Spleen (tissue), 11 donors: ENCODE measurements around the gene NKAIN4. TPM values are rescaled to one million over a fixed set of nuclear protein-coding genes. Genes with fewer than 3 reads are reported as not detected.

ENCODE experiments used
- DNase-seq: peaks from one replicate; pipeline ENCODE4 v3.0.0-alpha.2; 2020
- H3K27ac ChIP-seq, 8 donors: fragments of 200-600 bp; sonication (generic) in 7 of 8; 1 replicate in 4 of 8; 2 replicates in 4 of 8; pipeline versions ENCODE4 v1.5.0 to v1.8.0; 2016 to 2021; ENCODE audit warnings: inconsistent platforms in 4 of 8, mild to moderate bottlenecking in 4 of 8, moderate library complexity in 1 of 8
- H3K27me3 ChIP-seq, 7 donors: fragments of 200-600 bp; sonication (generic) in 6 of 7; replicated peaks in 1 of 7; 1 replicate in 4 of 7; 2 replicates in 3 of 7; pipeline versions ENCODE4 v1.5.0 to v1.8.0; 2016 to 2021; ENCODE audit warnings: inconsistent platforms in 3 of 7, mild to moderate bottlenecking in 1 of 7
- H3K36me3 ChIP-seq, 6 donors: fragments of 200-600 bp; sonication (generic) in 5 of 6; 1 replicate in 4 of 6; 2 replicates in 2 of 6; pipeline versions ENCODE4 v1.5.0 to v1.8.0; 2016 to 2021; ENCODE audit warnings: inconsistent platforms in 2 of 6
- H3K4me1 ChIP-seq, 6 donors: fragments of 200-600 bp; sonication (generic) in 5 of 6; 1 replicate in 3 of 6; 2 replicates in 3 of 6; pipeline versions ENCODE4 v1.5.0 to v1.8.0; 2016 to 2021; ENCODE audit warnings: inconsistent platforms in 3 of 6
- H3K4me3 ChIP-seq, 8 donors: fragments of 200-600 bp; sonication (generic) in 7 of 8; 1 replicate in 4 of 8; 2 replicates in 4 of 8; pipeline versions ENCODE4 v1.5.0 to v1.8.0; 2016 to 2021; ENCODE audit warnings: inconsistent platforms in 4 of 8, mild to moderate bottlenecking in 4 of 8, moderate library complexity in 2 of 8
- H3K9me3 ChIP-seq, 8 donors: fragments of 200-600 bp; sonication (generic) in 7 of 8; 1 replicate in 4 of 8; 2 replicates in 4 of 8; pipeline versions ENCODE4 v1.5.0 to v1.8.0; 2016 to 2021; ENCODE audit warnings: inconsistent platforms in 4 of 8
- POLR2A ChIP-seq, 3 donors: fragments of 450-650 bp; IDR thresholded peaks; one replicate each; pipeline ENCODE4 v1.5.1; 2017; ENCODE audit warnings: antibody characterized with exemption in 3 of 3, mild to moderate bottlenecking in 1 of 3
- POLR2AphosphoS5 ChIP-seq, 3 donors: sonication (generic); formaldehyde crosslinking; IDR thresholded peaks; one replicate each; pipeline ENCODE4 v1.5.1; 2017; ENCODE audit warnings: antibody characterized with exemption in 3 of 3
- WGBS, 5 donors: extraction: QIAGEN DNeasy Blood & Tissue Kit in 3 of 5; methylation state at CpG; one replicate each; pipeline versions ENCODE4 v1.1.5 to v1.1.7; 2013 to 2018; 5-methylcytosine and 5-hydroxymethylcytosine counted together
- intact Hi-C: fragments of 100-400 bp; cut with DNase I; formaldehyde crosslinking; loops from one replicate; pipeline ENCODE4 v1.15.0; 2023; ENCODE audit warnings: low total_unique reads
- polyA plus RNA-seq, 3 donors: library from polyadenylated mRNA; stranded (reverse); fragments of 200-250 nt; gene quantifications; one replicate each; pipeline ENCODE4 v1.2.1, GENCODE V29; 2013
- total RNA-seq, 7 donors: library from RNA; depleted of rRNA in 3 of 7; stranded (reverse); fragments of >200 nt in 3 of 7; fragmentation: NEBNext Ultra II Directional in 4 of 7; extraction: Animal tissue kit (Norgen Biotek cat#: 25700) in 4 of 7; gene quantifications; one replicate each; pipeline versions ENCODE4 v1.1.0 to v1.2.1, GENCODE V29; 2016 to 2021
- TF ChIP-seq, protein P1 (sequence below), 11 experiments: fragments of 200-600 bp in 7 of 11; fragments of 450-650 bp in 4 of 11; sonication (generic) in 4 of 11; IDR thresholded peaks in 8 of 11; conservative IDR thresholded peaks in 3 of 11; 1 replicate in 7 of 11; 2 replicates in 4 of 11; pipeline versions ENCODE4 v1.4.0 to v1.8.0; 2016 to 2021; ENCODE audit warnings: antibody characterized with exemption in 11 of 11, inconsistent platforms in 4 of 11, mild to moderate bottlenecking in 1 of 11
- donor health status: healthy with polysubstance abuse.
- donor health status: DM: no; HTN: no; CAD: no; lungs with moderate emphysema.
- donor health status: DM: no; HTN: no; CAD: no.
- donor health status: Bipolar disorder and iron deficiency.
- donor health status: healthy.
- donor health status: DM: no; HTN: no; CAD: no.
- donor health status: DM: yes; HTN: yes; CAD: no.

NKAIN4 gene
- total and polyA plus RNA-seq, 10 donors = 0.09 TPM; not detected in 9

GRCh38 chr20:63285636-63286615 lies 31.7 kb upstream of the NKAIN4 start:
- Histone ChIP-seq H3K4me1 (peaks cover 0 to 30% (median 6%) of the 10 kb centered on the region in 6 donors), H3K27ac (no peak overlapping the region), H3K9me3 (no peaks in the 10 kb centered on the region), H3K36me3 (peaks cover 0 to 89% (median 74%) of the 10 kb centered on the region in 6 donors), H3K27me3 (no peaks in the 10 kb centered on the region), H3K4me3 (no peak overlapping the region)
- intact Hi-C loops = no loop called here
- WGBS, 5 donors = 92 to 96% (median 94%) methylated on average over 25 to 44 of the region's 44 CpGs
- TF ChIP-seq POLR2A (IDR thresholded peaks at IDR 0.05) (no peak), POLR2AphosphoS5 (IDR thresholded peaks at IDR 0.05) (peak in 1 of 3 donors; percentile 56)
- DNase-seq = no peak

DNA sequence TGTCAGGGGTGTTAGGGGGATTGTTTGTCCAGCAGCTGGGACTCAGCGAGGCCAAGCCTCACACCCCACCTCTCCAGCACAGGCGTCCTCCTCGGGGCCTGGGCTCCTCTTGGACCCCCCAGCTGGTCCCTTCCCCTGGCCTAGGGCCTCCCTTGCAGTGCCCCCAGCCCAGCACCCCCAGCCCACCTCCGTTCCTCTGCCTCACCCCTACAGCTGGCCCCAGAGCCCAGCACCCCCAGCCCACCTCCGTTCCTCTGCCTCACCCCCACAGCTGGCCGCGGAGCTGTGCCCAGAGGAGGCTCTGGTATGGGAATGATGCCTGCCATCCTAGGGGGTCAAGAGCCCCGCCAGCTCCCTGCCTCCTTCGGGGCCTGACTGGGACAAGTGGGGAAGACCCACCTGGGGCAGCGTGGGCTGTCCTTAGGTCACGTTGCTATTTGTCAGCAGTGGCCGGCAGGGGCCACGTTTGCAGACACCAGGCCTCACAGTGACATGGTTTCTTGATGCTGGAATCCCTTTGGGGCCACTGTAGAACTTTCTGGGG lies 30.8 kb upstream of the NKAIN4 start:
- Histone ChIP-seq H3K4me1 (peaks cover 0 to 21% (median 0%) of the 10 kb centered on the region in 6 donors), H3K36me3 (peaks cover 0 to 97% (median 82%) of the 10 kb centered on the region in 6 donors)
- TF ChIP-seq, protein P1, sequence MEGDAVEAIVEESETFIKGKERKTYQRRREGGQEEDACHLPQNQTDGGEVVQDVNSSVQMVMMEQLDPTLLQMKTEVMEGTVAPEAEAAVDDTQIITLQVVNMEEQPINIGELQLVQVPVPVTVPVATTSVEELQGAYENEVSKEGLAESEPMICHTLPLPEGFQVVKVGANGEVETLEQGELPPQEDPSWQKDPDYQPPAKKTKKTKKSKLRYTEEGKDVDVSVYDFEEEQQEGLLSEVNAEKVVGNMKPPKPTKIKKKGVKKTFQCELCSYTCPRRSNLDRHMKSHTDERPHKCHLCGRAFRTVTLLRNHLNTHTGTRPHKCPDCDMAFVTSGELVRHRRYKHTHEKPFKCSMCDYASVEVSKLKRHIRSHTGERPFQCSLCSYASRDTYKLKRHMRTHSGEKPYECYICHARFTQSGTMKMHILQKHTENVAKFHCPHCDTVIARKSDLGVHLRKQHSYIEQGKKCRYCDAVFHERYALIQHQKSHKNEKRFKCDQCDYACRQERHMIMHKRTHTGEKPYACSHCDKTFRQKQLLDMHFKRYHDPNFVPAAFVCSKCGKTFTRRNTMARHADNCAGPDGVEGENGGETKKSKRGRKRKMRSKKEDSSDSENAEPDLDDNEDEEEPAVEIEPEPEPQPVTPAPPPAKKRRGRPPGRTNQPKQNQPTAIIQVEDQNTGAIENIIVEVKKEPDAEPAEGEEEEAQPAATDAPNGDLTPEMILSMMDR (IDR thresholded peaks at IDR 0.05 in 8 of 11, conservative IDR thresholded peaks at IDR 0.05 in 3 of 11) = no peak
- TF ChIP-seq POLR2A (IDR thresholded peaks at IDR 0.05) (no peak), POLR2AphosphoS5 (IDR thresholded peaks at IDR 0.05) (no peak)

GRCh38 chr20:63284544-63284949 lies 30.3 kb upstream of the NKAIN4 start:
- peak overlapping the region in 6 of 8 donors; percentile 39 to 77 (median 48) for H3K27ac ChIP-seq

More for the DNA sequence above, 30.8 kb upstream of the NKAIN4 start:
- Histone ChIP-seq H3K27me3 (no peaks in the 10 kb centered on the region), H3K9me3 (no peaks in the 10 kb centered on the region), H3K4me3 (peak overlapping the region in 1 of 8 donors; percentile 62), H3K27ac (peak overlapping the region in 5 of 8 donors; percentile 39 to 77 (median 50))
- DNase-seq = no peak
- WGBS, 5 donors = 79 to 94% (median 84%) methylated on average over 10 to 13 of the region's 13 CpGs
- intact Hi-C loops = no loop called here

GRCh38 chr20:63284083-63284440 lies 29.8 kb upstream of the NKAIN4 start:
- Histone ChIP-seq H3K36me3 (peaks cover 0 to 100% (median 87%) of the 10 kb centered on the region in 6 donors), H3K4me3 (peak overlapping the region in 4 of 8 donors; percentile 9 to 62 (median 14)), H3K27ac (peak overlapping the region in 6 of 8 donors; percentile 39 to 77 (median 48)), H3K9me3 (no peaks in the 10 kb centered on the region), H3K4me1 (peaks cover 0 to 19% (median 0%) of the 10 kb centered on the region in 6 donors), H3K27me3 (no peaks in the 10 kb centered on the region)
- DNase-seq = no peak
- intact Hi-C loops = no loop called here
- TF ChIP-seq, protein P1 (IDR thresholded peaks at IDR 0.05 in 8 of 11, conservative IDR thresholded peaks at IDR 0.05 in 3 of 11) = no peak
- TF ChIP-seq POLR2AphosphoS5 (IDR thresholded peaks at IDR 0.05) = peak in 1 of 3 donors; percentile 38
- no peak for TF ChIP-seq POLR2A (IDR thresholded peaks at IDR 0.05)
- 77 to 87% (median 82%) methylated on average over 14 of the region's 14 CpGs for WGBS, 5 donors

More at GRCh38 chr20:63284544-63284949, 30.3 kb upstream of the NKAIN4 start:
- 77 to 85% (median 79%) methylated on average over 10 to 25 of the region's 25 CpGs for WGBS, 5 donors
- intact Hi-C loops = no loop called here
- TF ChIP-seq POLR2AphosphoS5 (IDR thresholded peaks at IDR 0.05) = peak in 2 of 3 donors; percentile 55 to 66
- TF ChIP-seq POLR2A (IDR thresholded peaks at IDR 0.05) = no peak
- TF ChIP-seq, protein P1 (IDR thresholded peaks at IDR 0.05 in 8 of 11, conservative IDR thresholded peaks at IDR 0.05 in 3 of 11) = no peak
- Histone ChIP-seq H3K36me3 (peaks cover 0 to 100% (median 87%) of the 10 kb centered on the region in 6 donors), H3K4me3 (peak overlapping the region in 4 of 8 donors; percentile 9 to 62 (median 14)), H3K9me3 (no peaks in the 10 kb centered on the region), H3K4me1 (peaks cover 0 to 19% (median 0%) of the 10 kb centered on the region in 6 donors), H3K27me3 (no peaks in the 10 kb centered on the region)
- DNase-seq = no peak
